Peyer's patch (tissue), 4 donors: ENCODE results near the gene CCNG1. TPM values are rescaled to one million over a fixed set of nuclear protein-coding genes. Genes with fewer than 3 reads are reported as not detected.

Experiments used
- DNase-seq, 3 donors: peaks; one replicate each; pipeline ENCODE4 v3.0.0-alpha.2; 2017 to 2019
- H3K27ac ChIP-seq, 4 donors: fragments of 200-600 bp; sonication (generic); one replicate each; pipeline ENCODE4 v1.5.1; 2016 to 2019
- H3K27me3 ChIP-seq, 2 donors: fragments of 200-600 bp; sonication (generic); one replicate each; pipeline ENCODE4 v1.5.1; 2019
- H3K36me3 ChIP-seq, 3 donors: fragments of 200-600 bp; sonication (generic); one replicate each; pipeline ENCODE4 v1.5.1; 2016 to 2019
- H3K4me1 ChIP-seq, 4 donors: fragments of 200-600 bp; sonication (generic); one replicate each; pipeline ENCODE4 v1.5.1; 2016 to 2019
- H3K4me3 ChIP-seq, 4 donors: fragments of 200-600 bp; sonication (generic); 1 replicate in 3 of 4; 2 replicates in 1 of 4; pipeline ENCODE4 v1.5.1; 2016 to 2019; ENCODE audit warnings: mild to moderate bottlenecking in 1 of 4
- H3K9me3 ChIP-seq, 4 donors: fragments of 200-600 bp; sonication (generic); one replicate each; pipeline ENCODE4 v1.5.1; 2016 to 2019; ENCODE audit warnings: mild to moderate bottlenecking in 1 of 4
- POLR2A ChIP-seq, 2 donors: fragments of 450-650 bp; IDR thresholded peaks; one replicate each; pipeline ENCODE4 v1.5.1; 2017; ENCODE audit warnings: antibody characterized with exemption in 2 of 2, mild to moderate bottlenecking in 2 of 2, moderate library complexity in 2 of 2
- total RNA-seq, 4 donors: library from RNA; depleted of rRNA; stranded (reverse); fragments of >200 nt; gene quantifications; one replicate each; pipeline ENCODE4 v1.1.0, GENCODE V29; 2016
- TF ChIP-seq, protein P1 (sequence below), 6 experiments: fragments of 450-650 bp in 4 of 6; fragments of 200-600 bp in 2 of 6; sonication (generic) in 1 of 6; IDR thresholded peaks; one replicate each; pipeline ENCODE4 v1.5.1; 2017 to 2019; ENCODE audit warnings: antibody characterized with exemption in 6 of 6, mild to moderate bottlenecking in 3 of 6, moderate library complexity in 1 of 6

Gene CCNG1
- total RNA-seq, 4 donors from 2014 or later = 213 to 306 (median 246) TPM

DNA sequence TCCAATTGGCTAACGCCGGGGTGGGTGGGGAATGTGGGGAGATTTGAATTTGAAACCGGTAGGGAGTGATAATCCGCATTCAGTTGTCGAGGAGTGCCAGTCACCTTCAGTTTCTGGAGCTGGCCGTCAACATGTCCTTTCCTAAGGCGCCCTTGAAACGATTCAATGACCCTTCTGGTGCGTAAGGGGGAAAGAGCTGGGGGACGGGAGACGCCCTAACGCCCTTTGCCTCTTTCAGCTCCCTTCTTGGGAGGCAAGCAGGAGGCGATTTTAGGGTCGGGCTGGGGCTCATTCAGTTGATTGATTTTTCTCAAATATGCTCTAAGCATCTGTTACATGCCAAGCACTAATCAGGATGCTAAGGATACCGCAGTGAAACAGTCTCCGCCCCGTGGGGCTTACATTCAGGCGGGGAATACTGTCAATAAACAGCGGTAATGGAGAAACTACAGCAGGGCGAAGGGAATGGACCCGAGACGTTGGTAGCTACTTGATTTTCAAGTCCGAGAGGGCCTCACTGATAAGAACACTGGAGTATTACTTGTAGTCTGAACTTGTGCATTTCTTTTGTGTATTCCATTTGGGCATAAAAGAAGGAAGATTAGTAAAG is 23.3 kb downstream of the CCNG1 start, which contains the start of gene HMMR:
HMMR (plus strand) TSS at position 71 of the 610 bp plus-strand sequence; CDS start at position 132, 61 bp downstream.
- TF ChIP-seq POLR2A (IDR thresholded peaks at IDR 0.05) = no peak
- TF ChIP-seq, protein P1, sequence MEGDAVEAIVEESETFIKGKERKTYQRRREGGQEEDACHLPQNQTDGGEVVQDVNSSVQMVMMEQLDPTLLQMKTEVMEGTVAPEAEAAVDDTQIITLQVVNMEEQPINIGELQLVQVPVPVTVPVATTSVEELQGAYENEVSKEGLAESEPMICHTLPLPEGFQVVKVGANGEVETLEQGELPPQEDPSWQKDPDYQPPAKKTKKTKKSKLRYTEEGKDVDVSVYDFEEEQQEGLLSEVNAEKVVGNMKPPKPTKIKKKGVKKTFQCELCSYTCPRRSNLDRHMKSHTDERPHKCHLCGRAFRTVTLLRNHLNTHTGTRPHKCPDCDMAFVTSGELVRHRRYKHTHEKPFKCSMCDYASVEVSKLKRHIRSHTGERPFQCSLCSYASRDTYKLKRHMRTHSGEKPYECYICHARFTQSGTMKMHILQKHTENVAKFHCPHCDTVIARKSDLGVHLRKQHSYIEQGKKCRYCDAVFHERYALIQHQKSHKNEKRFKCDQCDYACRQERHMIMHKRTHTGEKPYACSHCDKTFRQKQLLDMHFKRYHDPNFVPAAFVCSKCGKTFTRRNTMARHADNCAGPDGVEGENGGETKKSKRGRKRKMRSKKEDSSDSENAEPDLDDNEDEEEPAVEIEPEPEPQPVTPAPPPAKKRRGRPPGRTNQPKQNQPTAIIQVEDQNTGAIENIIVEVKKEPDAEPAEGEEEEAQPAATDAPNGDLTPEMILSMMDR (IDR thresholded peaks at IDR 0.05) = no peak
- peak within 1 kb of the TSS; percentile 64 to 77 (median 74) for H3K4me3 ChIP-seq
- DNase-seq = no peak
- H3K9me3 ChIP-seq = no peaks in the 10 kb centered on the region
- peak within 1 kb of the TSS; percentile 93 to 97 (median 96) for H3K27ac ChIP-seq
- peaks cover 0 to 18% (median 6%) of the 10 kb centered on the region in 4 donors for H3K4me1 ChIP-seq
- H3K36me3 ChIP-seq = no peaks in the 10 kb centered on the region
- H3K27me3 ChIP-seq = no peaks in the 10 kb centered on the region

DNA sequence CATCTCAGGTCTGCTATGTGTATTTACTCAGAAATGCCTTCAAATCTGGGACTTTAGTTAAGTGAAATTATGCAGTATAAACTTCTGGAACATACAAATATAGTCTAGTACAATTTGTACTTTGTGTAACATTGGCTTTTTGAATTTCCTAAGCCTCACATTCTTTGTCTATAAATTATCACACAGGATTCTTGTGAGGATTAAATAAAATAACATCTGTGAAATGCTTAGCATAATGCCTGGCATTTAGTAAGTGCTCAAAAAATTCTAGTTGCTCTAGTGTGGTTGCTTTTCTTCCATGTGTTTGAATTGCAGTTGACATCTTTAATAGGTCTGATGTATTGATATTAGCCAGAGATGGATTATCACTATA is 25.7 kb downstream of the CCNG1 start:
- Histone ChIP-seq H3K4me3 (no peak overlapping the region), H3K9me3 (no peaks in the 10 kb centered on the region), H3K27me3 (no peaks in the 10 kb centered on the region), H3K36me3 (no peaks in the 10 kb centered on the region), H3K4me1 (peaks cover 0 to 18% (median 6%) of the 10 kb centered on the region in 4 donors), H3K27ac (no peak overlapping the region)
- no peak for DNase-seq
- no peak for TF ChIP-seq POLR2A (IDR thresholded peaks at IDR 0.05)
- TF ChIP-seq, protein P1 (IDR thresholded peaks at IDR 0.05) = no peak

DNA sequence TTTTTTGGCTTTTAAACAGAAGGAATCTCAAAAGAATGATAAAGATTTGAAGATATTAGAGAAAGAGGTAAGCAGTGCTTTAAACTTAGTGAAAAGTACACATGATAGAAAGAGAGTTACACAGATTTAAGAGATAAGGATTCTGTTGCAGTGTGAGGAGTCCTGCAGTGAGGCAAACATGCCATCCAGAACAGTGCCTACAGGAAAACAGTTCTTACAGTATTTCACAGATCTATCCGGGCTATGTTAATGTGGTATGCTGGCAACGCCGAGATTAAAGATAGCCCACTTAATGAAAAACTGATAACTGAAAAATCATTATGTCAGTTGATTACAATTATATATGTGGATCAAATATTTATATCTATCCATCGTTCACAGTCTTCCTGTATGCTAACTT is 30.3 kb downstream of the CCNG1 start:
- no peaks in the 10 kb centered on the region for H3K36me3 ChIP-seq
- H3K4me1 ChIP-seq = no peaks in the 10 kb centered on the region
- no peak overlapping the region for H3K27ac ChIP-seq
- TF ChIP-seq, protein P1 (IDR thresholded peaks at IDR 0.05) = no peak
- TF ChIP-seq POLR2A (IDR thresholded peaks at IDR 0.05) = no peak
- H3K4me3 ChIP-seq = no peak overlapping the region
- H3K9me3 ChIP-seq = no peaks in the 10 kb centered on the region
- no peaks in the 10 kb centered on the region for H3K27me3 ChIP-seq
- DNase-seq = no peak

DNA sequence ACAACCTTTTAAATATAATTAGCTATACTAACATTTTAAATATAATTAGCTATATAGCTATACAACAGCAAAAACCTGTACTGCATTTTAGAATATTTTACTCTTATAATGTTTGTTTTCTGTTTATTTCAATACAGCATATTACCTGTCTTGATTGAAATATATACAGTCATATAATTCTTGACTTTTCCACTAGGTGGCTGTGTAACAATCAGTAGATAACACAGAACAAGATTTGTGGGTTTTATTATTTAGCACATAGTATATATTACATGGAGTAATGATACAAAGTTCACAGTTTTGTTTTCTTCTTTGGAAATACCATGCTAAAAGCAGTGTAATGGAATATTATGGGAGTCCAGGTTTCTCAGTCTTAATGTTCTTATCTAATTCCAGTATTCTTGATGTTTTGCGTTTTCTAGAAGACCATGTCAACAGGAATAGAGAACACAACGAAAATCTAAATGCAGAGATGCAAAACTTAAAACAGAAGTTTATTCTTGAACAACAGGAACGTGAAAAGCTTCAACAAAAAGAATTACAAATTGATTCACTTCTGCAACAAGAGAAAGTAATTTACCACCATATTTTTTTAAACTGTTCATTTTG is 36.3 kb downstream of the CCNG1 start:
- Histone ChIP-seq H3K4me1 (no peaks in the 10 kb centered on the region), H3K27me3 (no peaks in the 10 kb centered on the region), H3K27ac (no peak overlapping the region), H3K4me3 (no peak overlapping the region), H3K9me3 (no peaks in the 10 kb centered on the region), H3K36me3 (no peaks in the 10 kb centered on the region)
- DNase-seq = no peak
- TF ChIP-seq POLR2A (IDR thresholded peaks at IDR 0.05) = no peak
- TF ChIP-seq, protein P1 (IDR thresholded peaks at IDR 0.05) = peak in 4 of 6 experiments; percentile 52 to 70 (median 62)

DNA sequence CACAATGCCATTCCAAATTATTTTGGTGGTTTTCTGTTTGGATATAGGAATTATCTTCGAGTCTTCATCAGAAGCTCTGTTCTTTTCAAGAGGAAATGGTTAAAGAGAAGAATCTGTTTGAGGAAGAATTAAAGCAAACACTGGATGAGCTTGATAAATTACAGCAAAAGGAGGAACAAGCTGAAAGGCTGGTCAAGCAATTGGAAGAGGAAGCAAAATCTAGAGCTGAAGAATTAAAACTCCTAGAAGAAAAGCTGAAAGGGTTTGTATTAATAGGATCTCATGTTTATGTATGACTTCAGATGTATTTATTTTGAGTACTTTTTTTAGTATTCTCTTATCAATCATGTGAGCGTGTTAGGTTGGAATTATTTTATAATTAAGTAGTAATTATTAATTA is 38.0 kb downstream of the CCNG1 start:
- DNase-seq = no peak
- H3K4me3 ChIP-seq = no peak overlapping the region
- no peak overlapping the region for H3K27ac ChIP-seq
- TF ChIP-seq, protein P1 (IDR thresholded peaks at IDR 0.05) = no peak
- TF ChIP-seq POLR2A (IDR thresholded peaks at IDR 0.05) = no peak
- no peaks in the 10 kb centered on the region for H3K36me3 ChIP-seq
- no peaks in the 10 kb centered on the region for H3K4me1 ChIP-seq
- no peaks in the 10 kb centered on the region for H3K9me3 ChIP-seq
- no peaks in the 10 kb centered on the region for H3K27me3 ChIP-seq
